Activated T-helper 17 cell treated with anti-CD3 and anti-CD28 coated beads, Interleukin-2, amount 50 U/mL, for 72 hours (primary cell): ENCODE measurements around the gene RAB4A. TPM values are rescaled to one million over a fixed set of nuclear protein-coding genes. Genes with fewer than 3 reads are reported as not detected.
A peak's percentile ranks its signal among the peaks of the same experiment; 100 is the strongest.

Experiments used
- ATAC-seq: fragments of 150-1000 bp; cut with Tn5 transposase; replicated peaks from 2 replicates; pipeline ENCODE4 v1.10.0; 2021; ENCODE audit warnings: mild to moderate bottlenecking, moderate library complexity
- H3K27ac Mint-ChIP-seq: one replicate; pipeline ENCODE4 v1.8.0; 2022; ENCODE audit warnings: mixed read lengths
- H3K27me3 Mint-ChIP-seq: one replicate; pipeline ENCODE4 v1.8.0; 2022; ENCODE audit warnings: mixed read lengths
- H3K36me3 Mint-ChIP-seq: one replicate; pipeline ENCODE4 v1.8.0; 2022; ENCODE audit warnings: low read depth, mild to moderate bottlenecking, mixed read lengths
- H3K4me1 Mint-ChIP-seq: one replicate; pipeline ENCODE4 v1.8.0; 2022; ENCODE audit warnings: mixed read lengths
- H3K4me3 Mint-ChIP-seq: one replicate; pipeline ENCODE4 v1.8.0; 2022; ENCODE audit warnings: mild to moderate bottlenecking, mixed read lengths
- H3K9me3 Mint-ChIP-seq: one replicate; pipeline ENCODE4 v1.8.0; 2022; ENCODE audit warnings: mixed read lengths
- total RNA-seq, 2 donors: library from RNA; stranded (reverse); gene quantifications; one replicate each; pipeline ENCODE4 v1.2.3, GENCODE V29; 2022

Gene RAB4A
- total RNA-seq, 2 donors from 2014 or later, result 35.2 to 36.6 TPM

DNA sequence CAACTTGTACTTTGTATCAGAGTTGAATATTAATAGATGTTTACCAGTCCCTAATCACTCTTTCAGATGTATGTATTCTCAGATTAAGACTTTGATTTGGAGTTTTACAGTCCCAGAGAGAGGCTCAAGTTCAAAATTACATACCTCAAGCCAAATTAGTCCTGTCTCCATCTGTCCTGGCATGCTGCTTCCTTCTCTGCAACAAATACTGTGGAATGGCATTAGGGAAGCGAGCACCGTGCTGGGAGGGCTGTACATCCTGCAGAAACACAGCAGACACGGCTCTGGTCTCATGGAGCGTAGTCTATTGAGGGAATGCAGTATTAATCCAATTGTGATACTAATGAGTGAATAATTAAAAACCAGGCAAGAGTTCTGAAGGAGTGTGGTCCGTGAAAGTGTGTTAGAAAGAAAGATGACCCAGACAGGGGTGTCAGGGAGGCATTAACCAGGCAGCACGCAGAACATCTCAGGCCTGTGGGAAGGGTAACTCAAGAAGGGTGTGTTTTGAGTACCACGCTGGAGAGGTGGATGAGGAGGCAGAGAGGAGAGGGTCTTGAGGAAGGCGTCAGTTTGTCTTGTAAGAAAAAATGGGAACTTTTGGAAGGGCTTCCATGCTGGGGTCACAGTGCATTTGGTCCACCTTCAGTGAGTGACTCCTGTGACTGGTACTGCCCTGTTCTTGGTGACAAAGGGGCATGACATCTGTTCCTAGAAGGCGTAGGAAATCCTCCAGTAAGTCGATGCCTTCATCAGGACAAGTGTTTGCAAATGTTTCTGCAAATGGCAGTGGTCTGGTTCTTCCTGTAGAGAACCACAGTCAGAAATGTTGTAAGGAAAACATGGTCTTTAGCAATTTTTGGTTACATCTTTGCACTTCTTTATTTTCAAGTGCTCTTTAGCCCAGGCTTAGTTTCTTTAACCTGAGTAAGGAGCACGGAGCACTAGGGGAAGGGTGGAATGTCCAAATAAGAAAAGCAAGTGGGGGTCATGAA, 1.6 kb downstream of the RAB4A start:
- peak overlapping the region; percentile 92 for H3K27ac Mint-ChIP-seq
- peaks cover 10% of the 10 kb centered on the region for H3K36me3 Mint-ChIP-seq
- peak overlapping the region; percentile 94 for H3K4me3 Mint-ChIP-seq
- no peaks in the 10 kb centered on the region for H3K9me3 Mint-ChIP-seq
- peaks cover 17% of the 10 kb centered on the region for H3K4me1 Mint-ChIP-seq
- no peak for ATAC-seq
- H3K27me3 Mint-ChIP-seq, result no peaks in the 10 kb centered on the region

DNA sequence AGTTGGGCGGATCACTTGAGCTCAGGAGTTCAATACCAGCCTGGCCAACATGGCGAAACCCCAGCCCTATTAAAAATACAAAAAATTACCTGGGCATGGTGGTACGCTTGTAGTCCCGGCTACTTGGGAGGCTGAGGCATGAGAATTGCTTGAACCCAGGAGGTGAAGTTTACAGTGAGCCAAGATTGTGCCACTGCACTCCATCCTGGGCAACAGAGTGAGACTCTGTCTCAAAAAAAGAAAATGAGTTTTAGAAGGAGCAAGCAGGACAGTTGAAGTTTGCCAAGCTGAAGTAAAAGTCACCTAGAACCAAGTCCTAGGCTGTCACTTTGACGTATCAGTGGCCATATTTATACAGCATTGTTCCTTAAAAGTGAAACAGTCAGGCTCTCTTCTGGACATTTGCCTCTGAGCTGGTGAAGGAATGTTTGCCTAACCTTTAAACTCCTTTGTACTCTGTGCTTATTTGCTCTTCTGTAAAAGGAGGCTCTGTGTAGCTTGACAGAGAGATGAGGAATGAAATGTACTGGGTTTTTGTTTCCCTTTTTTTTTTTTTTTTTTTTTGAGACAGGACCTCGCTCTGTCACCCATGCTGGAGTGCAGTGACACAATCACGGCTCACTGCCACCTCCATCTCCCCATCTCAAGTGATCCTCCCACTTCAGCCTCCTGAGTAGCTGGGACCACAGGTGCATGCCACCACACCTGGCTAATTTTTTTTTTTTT, 2.8 kb downstream of the RAB4A start:
- Mint-ChIP-seq H3K9me3 (no peaks in the 10 kb centered on the region), H3K36me3 (peaks cover 10% of the 10 kb centered on the region), H3K4me3 (no peak overlapping the region), H3K4me1 (peaks cover 17% of the 10 kb centered on the region), H3K27ac (no peak overlapping the region), H3K27me3 (no peaks in the 10 kb centered on the region)
- no peak for ATAC-seq

DNA sequence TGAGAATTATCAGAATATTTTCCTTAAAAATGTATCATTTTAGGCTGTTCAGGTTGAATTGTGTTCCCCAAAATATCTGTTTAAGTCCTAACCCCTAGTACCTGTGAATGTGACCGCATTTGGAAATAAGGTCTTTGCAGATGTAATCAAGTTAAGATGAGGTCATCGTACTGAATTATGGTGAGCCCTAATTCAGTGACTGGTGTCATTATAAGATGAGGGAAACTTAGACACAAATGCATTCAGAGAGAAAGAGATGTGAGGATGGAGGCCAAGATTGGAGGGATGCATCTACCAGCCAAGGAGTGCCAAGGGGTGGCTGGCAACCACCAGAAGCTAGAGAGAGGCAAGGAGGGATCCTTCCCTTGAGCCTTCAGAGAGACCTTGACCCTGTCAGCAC, 4.1 kb downstream of the RAB4A start:
- H3K4me1 Mint-ChIP-seq, result peaks cover 17% of the 10 kb centered on the region
- no peaks in the 10 kb centered on the region for H3K27me3 Mint-ChIP-seq
- H3K4me3 Mint-ChIP-seq, result no peak overlapping the region
- no peak for ATAC-seq
- H3K27ac Mint-ChIP-seq, result no peak overlapping the region
- no peaks in the 10 kb centered on the region for H3K9me3 Mint-ChIP-seq
- H3K36me3 Mint-ChIP-seq, result peaks cover 10% of the 10 kb centered on the region

DNA sequence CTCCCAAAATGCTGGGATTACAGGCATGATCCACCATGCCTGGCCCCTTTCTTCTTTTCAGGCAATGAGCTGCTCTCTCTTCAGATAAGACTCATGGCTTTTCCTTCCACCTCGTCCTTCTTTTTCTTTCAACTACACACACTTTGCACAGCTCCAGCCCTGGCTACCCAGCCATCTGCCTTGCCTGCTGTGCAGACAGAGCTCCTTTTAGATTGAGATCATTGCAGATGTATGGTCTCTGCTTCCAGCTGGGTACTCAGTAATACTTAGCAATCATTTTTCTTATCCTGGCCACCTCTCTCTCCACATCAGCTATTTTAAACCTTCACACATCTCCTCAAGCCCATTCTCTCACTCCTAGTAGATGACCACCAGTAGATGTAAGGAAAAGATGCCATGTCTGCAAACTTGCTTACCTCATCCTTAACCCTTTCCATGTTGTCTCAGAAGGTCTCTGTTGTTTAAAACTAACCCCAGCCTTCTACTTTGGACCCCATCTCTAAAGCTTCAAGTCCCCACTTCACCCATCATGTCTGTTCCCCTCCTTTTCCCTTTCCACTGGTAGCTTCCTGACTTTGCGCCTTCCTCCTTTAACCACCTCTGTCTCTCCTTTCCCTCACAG, 7.3 kb downstream of the RAB4A start:
- Mint-ChIP-seq H3K4me3 (no peak overlapping the region), H3K36me3 (peaks cover 16% of the 10 kb centered on the region), H3K9me3 (no peaks in the 10 kb centered on the region), H3K4me1 (peaks cover 23% of the 10 kb centered on the region), H3K27ac (no peak overlapping the region), H3K27me3 (no peaks in the 10 kb centered on the region)
- ATAC-seq, result no peak

DNA sequence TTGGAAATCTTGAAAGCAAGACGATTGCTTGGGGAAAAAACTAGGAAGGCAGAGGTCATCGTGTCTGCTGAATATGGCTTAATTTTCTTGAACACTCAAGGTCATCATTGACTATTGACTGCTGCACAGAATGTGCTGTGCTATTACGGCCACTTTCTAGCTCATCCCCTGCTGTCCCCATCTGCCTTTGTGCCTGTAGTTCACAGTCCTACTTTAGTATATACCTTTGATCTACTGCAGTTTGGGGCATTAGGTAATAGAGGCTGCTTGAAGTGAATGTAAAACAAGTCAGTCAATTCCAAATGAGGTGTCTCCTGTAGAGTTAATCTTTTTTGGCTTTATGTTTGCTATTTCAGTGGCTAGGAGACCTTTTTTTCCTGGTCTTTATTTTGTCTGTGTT, 8.3 kb downstream of the RAB4A start:
- Mint-ChIP-seq H3K27me3 (no peaks in the 10 kb centered on the region), H3K4me3 (no peak overlapping the region), H3K36me3 (peaks cover 16% of the 10 kb centered on the region), H3K4me1 (peaks cover 23% of the 10 kb centered on the region), H3K9me3 (no peaks in the 10 kb centered on the region), H3K27ac (no peak overlapping the region)
- ATAC-seq, result no peak

DNA sequence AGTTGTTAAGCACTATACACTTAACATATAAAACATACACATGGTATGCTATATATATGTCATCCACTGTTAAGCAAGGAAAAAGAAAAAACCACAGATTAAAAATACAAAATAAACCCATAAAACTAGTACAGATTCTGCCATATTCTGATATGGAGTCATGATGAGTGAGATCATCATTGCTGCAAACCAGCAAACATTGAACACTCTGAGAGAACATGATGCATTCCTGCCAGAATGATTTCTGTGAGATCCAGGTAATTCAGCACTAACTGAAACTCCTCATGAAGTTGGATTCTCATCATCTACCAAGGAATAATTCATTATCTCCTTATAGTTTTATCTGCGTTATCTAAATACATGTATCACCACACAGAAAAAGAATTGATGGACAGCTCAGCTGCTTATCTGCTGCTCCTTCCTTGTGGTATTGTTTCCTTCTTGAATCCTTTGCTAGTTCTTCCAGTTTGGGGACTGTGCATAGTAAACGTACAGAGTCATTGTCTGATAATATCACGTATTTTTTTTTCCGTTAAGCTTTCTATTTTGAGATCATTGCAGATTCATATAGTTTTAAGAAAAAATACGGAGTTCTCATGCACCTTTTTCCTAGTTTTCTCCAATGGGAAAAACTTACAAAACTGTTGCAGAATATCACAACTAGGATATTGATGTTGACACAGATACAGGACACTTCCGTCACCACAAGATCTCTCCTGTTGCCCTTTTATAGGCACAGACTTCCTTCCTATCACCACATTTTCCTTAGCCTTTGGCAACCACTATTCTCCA, 9.3 kb downstream of the RAB4A start:
- Mint-ChIP-seq H3K27me3 (no peaks in the 10 kb centered on the region), H3K36me3 (peaks cover 13% of the 10 kb centered on the region), H3K27ac (peak overlapping the region; percentile 11), H3K4me3 (peak overlapping the region; percentile 48), H3K9me3 (no peaks in the 10 kb centered on the region), H3K4me1 (peaks cover 31% of the 10 kb centered on the region)
- ATAC-seq, result peak; percentile 25

DNA sequence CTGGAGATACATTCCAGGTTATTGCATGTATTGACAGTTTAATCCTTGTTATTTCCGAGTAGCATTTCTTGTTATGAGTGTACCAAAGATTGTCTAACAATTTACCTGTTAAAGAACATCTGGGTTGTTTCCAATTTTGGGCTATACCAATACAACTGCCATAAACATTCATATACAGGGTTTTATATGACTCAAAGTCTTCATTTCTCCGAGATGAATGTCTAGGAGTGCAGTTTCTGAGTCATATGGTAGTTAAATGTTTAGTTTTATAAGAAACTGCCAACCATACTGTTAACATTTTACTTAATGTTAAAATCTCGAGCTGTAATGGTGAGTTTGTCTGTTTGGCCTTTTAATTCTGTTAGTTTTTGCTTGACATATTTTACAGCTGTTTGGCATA, 10.0 kb downstream of the RAB4A start:
- H3K27ac Mint-ChIP-seq, result peak overlapping the region; percentile 11
- H3K4me1 Mint-ChIP-seq, result peaks cover 34% of the 10 kb centered on the region
- no peaks in the 10 kb centered on the region for H3K9me3 Mint-ChIP-seq
- peak overlapping the region; percentile 48 for H3K4me3 Mint-ChIP-seq
- peak; percentile 96 for ATAC-seq
- H3K27me3 Mint-ChIP-seq, result no peaks in the 10 kb centered on the region
- H3K36me3 Mint-ChIP-seq, result peaks cover 13% of the 10 kb centered on the region

DNA sequence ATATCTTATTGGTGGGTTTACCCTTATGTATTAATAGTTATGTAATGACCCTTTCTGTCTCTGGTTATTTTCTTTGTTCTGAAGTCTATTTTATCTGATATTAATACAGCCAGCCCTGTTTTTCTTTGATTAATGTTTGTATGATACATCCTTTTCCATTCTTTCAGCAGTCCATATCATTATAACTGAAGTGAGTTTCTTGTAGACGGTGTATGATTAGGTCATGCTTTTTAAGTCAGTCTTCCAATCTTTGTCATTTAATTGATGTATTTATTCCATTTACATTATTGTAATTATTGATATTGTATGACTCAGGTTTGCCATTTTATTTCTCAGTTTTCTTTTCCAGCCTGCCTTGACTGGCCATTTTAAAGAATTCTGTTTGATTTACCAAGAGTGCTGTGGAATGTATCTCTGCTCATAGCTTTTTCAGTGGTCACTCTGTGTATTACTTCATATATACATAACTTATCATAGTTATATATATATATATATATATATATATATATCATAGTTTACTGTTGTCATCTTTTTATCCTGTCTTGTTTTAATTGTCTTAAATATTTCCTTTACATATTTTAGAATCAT, 10.5 kb downstream of the RAB4A start:
- H3K27ac Mint-ChIP-seq, result peak overlapping the region; percentile 11

DNA sequence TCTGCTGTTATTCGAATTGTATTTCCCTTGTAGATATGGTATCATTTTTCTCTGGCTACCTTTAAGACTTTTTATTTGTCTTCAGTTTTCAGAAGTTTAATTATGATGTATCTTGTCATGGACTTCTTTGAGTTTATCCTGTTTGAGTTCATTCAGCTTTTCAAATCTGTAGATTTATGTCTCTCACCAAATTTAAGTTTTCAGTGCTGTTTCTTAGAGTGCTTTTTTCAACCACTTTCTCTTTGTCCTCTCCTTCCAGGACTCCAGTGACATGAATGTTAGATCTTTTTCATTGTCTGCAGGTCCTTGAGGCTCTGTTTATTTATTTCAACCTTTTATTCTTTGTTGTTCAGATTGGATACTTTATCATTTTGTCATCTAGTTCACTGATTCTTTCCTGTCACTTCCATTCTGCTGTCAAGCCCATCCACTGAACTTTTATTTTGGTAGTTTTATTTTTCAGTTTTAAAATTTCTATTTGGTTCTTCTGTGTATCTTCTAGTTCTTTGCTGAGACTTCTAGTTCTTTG, 11.4 kb downstream of the RAB4A start:
- Mint-ChIP-seq H3K4me1 (peaks cover 42% of the 10 kb centered on the region), H3K36me3 (peaks cover 22% of the 10 kb centered on the region), H3K27ac (peak overlapping the region; percentile 26), H3K9me3 (no peaks in the 10 kb centered on the region), H3K4me3 (peak overlapping the region; percentile 48), H3K27me3 (no peaks in the 10 kb centered on the region)
- no peak for ATAC-seq

More for the DNA sequence above, 10.5 kb downstream of the RAB4A start:
- H3K36me3 Mint-ChIP-seq, result peaks cover 13% of the 10 kb centered on the region
- peaks cover 37% of the 10 kb centered on the region for H3K4me1 Mint-ChIP-seq
- peak overlapping the region; percentile 48 for H3K4me3 Mint-ChIP-seq
- H3K27me3 Mint-ChIP-seq, result no peaks in the 10 kb centered on the region
- no peak for ATAC-seq
- no peaks in the 10 kb centered on the region for H3K9me3 Mint-ChIP-seq

DNA sequence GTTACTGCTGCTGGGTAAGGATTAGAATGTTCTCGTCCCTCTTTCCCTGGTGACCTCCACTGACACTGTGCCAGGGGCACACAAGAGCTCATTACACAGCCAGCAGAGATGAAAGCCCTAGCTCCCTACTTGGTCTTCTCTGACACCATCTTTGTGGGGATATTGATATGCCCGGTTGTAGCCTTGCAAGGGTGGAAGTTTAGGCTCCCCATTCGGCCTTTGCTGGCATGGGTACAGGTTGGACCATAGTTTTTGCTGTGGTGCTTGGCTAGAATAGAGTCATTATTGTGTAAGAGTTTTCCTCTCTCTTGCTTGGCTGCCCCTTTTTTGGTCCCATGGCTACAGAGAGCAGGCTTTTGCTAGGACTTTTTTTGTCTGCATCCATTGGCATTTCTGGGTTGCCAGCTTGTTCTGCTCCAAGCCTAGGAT, 12.3 kb downstream of the RAB4A start:
- Mint-ChIP-seq H3K9me3 (no peaks in the 10 kb centered on the region), H3K27me3 (no peaks in the 10 kb centered on the region), H3K4me3 (peak overlapping the region; percentile 48), H3K27ac (no peak overlapping the region), H3K4me1 (peaks cover 46% of the 10 kb centered on the region), H3K36me3 (peaks cover 29% of the 10 kb centered on the region)
- no peak for ATAC-seq

DNA sequence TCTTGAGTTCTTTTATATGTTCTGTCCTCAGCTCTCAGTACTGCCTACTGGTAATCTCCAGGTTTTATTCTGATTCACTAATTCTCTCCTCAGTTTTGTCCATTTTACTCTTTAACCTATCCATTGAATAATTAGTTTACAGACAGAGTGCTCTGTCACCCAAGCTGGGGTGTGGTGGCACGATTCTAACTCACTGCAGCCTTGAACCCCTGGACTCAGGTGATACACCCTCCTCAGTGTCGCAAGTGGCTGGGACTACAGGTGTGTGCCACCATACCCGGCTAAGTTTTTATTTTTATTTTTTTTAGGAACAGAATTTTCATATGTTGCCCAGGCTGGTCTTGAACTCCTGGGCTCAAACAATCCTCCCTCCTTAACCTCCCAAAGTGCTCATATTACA, 14.0 kb downstream of the RAB4A start:
- Mint-ChIP-seq H3K9me3 (no peaks in the 10 kb centered on the region), H3K27ac (peak overlapping the region; percentile 70), H3K4me1 (peaks cover 46% of the 10 kb centered on the region), H3K36me3 (peaks cover 45% of the 10 kb centered on the region), H3K27me3 (no peaks in the 10 kb centered on the region), H3K4me3 (peak overlapping the region; percentile 42)
- no peak for ATAC-seq

DNA sequence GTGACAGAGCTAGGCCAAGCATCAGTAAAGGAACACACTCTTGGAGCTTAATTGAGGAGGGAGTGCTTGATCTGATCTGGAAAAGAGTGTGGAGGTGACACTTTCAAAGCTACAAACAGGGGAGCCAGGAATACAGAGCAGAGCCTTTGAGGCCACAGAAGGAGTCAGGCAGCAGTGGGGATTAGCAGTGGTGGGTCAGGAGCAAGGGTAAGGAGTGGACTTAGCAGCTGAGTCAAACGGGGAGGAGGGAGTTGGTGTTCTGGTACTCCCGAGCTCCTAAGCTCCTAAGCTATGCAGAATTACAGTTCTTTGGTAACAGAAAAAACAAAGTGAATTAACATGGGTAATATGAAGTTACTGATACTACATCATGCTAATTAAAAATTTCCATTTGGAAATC, 14.5 kb downstream of the RAB4A start:
- Mint-ChIP-seq H3K27ac (peak overlapping the region; percentile 70), H3K36me3 (peaks cover 51% of the 10 kb centered on the region), H3K27me3 (no peaks in the 10 kb centered on the region), H3K9me3 (no peaks in the 10 kb centered on the region), H3K4me1 (peaks cover 41% of the 10 kb centered on the region), H3K4me3 (peak overlapping the region; percentile 42)
- no peak for ATAC-seq

DNA sequence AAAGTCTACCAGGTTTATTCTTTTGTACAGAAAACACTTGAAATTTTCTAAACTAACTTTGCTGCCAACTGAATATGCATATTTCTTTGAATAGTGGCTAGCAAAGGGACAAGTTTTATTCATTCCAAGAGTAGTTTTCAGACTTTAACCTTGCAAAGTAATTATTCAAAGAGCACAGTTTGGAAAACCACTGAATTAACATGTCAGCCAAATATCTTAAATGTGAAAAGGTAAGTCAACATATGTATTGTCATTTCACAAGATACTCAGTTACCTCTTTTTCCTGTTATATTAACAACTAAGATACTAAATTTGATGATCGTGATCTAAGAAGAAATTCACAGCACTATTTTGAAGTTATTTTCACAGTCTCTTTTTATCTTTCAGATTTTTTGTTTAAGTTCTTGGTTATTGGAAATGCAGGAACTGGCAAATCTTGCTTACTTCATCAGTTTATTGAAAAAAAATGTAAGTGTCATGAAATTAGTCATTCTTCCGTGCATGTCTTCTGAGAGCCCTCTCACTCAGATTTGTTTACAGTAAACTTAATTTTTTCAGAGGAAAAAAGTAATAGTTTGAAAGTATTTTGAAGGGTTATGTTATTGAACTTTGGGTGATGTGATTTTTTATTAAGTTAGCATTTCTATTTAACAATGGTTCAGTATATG, 15.3 kb downstream of the RAB4A start:
- H3K27ac Mint-ChIP-seq, result peak overlapping the region; percentile 66
- ATAC-seq, result peak; percentile 80
- H3K9me3 Mint-ChIP-seq, result no peaks in the 10 kb centered on the region
- peaks cover 59% of the 10 kb centered on the region for H3K36me3 Mint-ChIP-seq
- peaks cover 37% of the 10 kb centered on the region for H3K4me1 Mint-ChIP-seq
- H3K4me3 Mint-ChIP-seq, result peak overlapping the region; percentile 36
- H3K27me3 Mint-ChIP-seq, result no peaks in the 10 kb centered on the region
